CD4-positive, alpha-beta T cell treated with Interferon alpha-2 for 1 hour (primary cell): ENCODE data around the gene OVCH2.
A peak's percentile ranks its signal among the peaks of the same experiment; 100 is the strongest.
"Not testable (repeated sequence)": the region's sequence is repeated elsewhere in the genome, so short reads cannot be mapped to it uniquely, and the experiment has no call there.

ENCODE experiments used
- DNase-seq, 2 donors: peaks; one replicate each; pipeline ENCODE4 v3.0.0-alpha.2; 2020 to 2022

Gene OVCH2

DNA sequence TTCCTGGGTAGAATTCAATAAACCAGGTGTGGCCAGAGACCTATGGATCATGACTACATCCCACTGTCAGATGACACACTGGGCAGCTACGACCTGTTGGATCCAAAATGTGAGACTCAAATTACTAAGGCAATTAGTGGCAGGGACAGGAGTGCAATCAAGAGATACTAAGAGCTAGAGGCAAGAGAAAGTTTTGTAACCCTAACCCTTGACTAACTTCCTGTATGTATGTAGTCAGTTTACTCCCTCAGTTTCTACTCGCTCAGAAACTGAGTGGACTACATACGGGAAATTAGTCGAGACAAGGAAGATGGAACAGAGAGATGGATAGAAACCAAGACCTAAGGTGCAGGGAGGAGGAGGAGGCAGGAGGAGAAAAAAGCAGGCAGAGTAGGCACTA lies 35.6 kb downstream of the OVCH2 start:
- no peak for DNase-seq

DNA sequence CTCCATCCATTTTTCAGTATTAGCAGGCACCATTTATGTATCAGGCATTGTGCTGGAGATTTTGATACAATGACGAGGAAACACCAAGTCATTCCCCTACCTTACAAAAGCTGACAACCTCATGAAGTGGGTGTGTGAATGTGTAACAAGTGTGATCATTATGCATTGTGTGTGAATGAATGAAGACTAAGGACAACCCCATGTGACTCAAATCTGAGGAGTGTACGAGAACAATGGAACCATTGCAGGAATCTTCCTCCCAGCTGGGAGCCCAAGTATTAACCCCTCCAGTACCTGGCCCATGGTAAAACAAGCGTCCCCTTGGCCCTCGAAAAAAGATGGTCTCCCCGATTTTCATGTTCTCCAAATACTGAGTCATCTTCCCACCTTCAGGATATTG lies 37.4 kb downstream of the OVCH2 start:
- no peak for DNase-seq

DNA sequence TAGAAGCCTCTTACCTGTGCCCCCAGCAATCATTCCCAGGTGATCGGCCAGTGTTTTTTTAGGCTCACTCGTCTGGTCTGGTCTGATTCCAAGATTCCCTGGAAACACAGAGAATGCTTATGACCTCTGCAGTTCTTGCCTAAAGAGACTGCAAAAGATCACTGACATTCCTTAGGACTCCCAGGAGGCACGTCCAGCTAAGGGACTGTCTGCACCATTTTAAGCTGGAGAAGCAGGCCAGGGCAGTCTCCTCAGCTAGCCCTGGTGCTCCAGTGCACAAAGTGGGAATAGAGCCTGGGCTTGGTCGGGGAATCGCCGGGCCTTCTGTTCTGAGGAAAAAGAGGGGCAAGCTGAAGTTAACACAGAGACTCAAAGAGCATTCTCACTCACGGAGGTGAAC lies 37.8 kb downstream of the OVCH2 start:
- no peak for DNase-seq

DNA sequence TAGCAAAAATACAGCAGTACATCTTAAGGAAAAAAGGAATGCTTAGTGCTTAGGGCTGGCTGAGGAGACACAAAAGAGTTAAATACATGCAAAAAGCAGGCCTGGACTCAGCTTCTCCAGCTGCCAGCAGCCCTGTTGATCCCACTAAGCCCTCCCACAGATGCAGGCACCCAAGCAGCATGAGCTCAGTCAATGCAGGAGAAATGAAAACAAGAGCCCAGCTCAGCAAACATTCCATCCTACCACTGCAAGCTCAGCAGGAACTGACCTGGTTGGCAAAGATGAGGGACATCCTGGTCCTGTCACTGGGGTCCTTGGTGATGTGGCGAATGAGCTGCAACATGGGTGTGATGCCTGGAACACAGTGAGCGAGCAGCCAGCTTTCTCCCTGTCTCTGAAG lies 38.8 kb downstream of the OVCH2 start:
- no peak for DNase-seq

DNA sequence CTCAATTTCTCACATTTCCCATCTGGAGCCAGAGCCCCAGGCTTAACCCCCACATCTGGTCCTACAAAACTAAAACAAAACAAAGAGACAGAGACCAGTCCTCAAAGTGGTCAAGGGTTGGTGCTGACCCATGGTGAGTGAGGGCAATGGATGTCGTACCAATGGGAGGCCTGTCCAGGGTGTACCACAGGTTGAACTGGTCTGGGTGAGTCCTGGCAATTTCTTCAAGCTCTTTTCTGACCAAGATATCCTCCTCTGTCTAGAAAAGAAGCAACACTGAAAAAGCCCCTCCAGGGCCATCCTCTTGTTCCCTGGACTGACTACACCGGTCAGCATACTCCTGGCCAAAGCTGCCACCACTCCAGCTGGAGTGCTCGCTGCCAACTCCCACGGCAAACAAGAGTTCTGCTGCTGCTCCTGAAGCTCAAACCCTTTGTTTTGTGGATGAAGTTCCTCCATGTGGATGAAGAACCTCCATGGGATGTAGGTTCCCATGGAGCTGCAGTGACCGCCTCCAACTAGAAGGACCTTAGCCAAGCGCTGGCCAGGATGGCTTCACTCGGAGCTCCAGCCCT lies 39.9 kb downstream of the OVCH2 start:
- DNase-seq: no peak

DNA sequence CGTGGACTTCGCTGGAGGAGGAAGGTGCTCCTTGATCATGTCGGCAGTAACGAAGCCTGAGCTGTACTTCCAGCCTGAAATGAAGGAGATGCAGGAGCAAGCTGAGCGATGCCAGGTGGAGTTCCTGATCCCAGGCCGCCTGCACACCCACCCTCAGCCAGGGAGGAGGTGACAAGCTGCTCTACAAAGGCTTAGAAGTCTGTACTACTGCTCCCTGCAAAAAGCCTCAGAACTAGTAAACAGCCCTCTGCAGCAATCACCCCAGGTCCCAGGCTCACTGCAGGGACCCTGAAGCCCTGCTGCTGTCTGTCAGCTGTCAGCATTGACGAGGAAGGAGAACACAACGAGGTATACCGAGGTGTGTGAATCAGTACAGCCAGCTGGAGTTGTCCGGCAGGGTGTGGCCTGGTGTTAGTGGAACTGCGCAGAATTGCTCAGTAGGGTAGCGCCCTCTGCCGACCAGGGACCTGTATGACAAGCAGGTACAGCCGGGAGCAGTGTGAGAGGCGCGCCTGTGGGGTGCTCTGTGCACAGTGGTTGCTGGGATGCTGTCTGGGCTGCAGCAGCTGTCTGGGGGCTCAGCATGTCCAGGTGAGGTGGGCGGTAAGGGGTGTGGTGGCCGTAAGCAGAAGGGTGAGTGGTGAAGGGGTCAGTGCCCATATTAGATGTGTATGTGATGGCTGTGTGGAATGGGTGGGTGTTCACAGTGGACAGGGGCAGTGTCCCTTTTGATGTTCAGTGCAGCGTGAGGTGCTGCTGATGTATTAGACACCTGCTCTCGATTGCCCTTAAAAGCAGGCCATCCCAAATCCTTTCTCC lies 40.6 kb downstream of the OVCH2 start:
- DNase-seq: peak; percentile 61 to 67

DNA sequence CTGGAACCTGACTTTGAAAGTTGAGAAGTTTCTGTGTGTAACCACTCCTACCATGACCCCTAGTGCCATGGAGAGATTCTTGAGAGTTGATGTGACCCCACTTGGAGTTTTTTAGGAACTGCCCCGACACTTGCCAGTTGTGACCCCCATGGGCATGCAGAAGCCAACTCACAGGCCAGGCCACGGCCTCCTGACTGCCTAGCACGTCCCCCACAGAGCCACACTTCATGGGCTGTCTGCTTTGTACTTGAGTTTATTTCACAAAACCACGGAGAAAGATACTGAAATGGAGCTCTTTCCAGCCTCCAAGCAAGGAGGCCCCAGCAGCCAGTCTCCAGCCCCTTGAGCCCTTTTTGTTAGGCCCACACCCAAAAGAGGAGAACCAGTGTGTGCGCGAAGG lies 41.4 kb downstream of the OVCH2 start:
- no peak for DNase-seq

DNA sequence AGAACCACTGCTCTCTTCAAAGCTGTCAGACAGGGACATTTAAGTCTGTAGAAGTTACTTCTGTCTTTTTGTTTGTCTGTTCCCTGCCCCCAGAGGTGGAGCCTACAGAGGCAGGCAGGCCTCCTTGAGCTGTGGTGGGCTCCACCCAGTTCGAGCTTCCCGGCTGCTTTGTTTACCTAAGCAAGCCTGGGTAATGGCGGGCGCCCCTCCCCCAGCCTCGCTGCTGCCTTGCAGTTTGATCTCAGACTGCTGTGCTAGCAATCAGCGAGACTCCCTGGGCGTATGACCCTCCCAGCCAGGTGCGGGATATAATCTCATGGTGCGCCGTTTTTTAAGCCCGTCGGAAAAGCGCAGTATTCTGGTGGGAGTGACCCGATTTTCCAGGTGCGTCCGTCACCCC lies 42.7 kb downstream of the OVCH2 start:
- not testable (repeated sequence) for DNase-seq

DNA sequence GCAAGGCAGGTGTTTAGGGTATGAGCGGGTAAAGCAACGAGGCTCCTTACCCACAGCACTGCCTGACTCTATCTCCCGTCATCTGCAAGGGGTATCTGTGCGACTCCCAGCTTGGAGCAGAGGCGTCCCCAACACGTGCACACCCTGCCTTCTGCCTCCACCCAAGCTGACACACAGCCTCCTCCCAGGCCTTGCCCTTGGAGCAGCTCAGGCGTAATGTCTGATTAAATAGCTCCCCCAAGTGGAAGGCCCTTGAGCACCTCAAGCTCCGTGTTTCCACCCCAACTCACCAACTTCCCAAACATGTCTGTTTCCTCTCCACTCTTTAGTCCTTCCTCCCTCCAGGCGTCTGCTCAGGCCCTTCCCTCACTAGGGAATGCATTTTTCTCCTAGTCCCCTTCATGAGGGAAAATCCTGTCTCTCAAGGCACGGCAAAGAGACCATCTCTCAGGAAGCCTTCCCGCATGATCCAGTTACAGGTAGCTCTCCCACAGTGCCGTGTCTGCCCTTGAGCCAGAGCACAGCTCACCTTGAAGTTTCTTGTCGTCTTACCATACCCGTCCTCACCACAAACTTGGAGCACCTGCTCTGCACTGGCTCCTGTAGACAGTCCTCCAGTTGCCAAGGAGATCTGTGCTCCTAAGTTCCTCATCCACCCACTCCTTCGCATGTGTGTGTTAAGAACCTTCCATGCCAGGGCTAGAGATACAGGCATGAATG lies 48.8 kb downstream of the OVCH2 start:
- DNase-seq: peak; percentile 28 to 38

DNA sequence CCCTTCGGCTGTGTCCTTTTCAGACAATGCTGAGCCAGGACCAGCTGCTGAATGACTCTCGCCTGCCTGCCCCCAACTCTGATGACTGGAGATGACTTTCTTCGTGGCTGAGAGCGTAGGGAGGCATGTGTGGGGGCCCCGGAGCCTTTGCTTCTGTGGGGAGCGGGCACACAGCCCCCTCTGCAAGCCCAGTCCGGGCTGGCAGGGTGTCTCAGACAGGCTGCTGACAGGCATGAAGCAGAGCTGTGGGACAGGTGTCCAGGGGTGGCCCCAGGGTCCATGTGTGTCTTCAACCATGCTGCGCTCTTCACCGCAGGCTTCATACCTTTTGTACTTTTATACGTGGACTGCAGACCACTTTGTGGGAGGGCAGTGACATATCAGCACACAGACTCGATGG lies 49.6 kb downstream of the OVCH2 start:
- no peak for DNase-seq

DNA sequence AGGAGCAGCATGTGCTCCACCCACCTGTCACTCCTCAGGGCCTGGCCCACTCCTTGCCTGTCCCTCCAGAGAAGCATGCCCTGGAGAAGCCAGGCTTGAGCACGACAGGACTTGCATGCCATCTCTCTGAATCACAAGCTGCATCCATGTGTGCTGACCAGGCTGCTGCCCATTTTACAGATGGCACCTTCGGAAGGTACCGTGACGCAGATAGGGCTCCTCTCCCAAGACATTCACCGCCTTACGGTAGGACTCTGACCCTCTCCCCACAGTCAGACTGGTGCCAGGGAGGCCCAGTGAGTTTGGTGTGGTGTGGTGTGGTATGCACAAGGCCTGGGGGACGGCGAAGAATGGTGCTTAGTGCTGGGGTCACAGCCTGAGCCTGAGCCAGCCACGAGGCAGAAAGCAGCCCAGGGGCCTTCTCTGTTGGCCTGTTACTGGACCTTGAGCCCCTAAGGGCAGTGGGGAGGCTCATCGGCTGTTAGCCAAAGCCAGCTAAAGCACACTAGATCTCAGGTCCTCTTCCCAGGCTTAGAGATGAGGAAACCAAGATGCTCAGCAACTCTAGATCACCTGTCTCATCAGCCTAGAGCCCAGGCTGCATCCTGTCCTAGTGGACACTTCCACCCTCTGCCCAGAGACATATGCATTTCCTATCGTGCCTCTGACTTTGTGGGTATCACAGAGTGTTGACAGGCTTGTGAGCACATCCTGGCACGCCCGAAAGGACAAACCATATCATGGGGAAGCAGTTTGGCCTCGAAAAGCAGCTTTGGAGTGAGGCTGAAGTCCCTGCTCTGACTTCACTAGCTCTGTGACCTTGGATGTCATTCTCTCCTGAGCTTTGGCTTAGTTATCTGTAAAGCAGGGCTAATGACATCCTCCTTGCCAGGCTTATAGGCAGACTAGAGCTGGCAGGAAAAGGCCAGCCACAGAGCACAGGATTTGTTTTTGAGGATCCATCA lies 50.7 kb downstream of the OVCH2 start:
- DNase-seq: no peak

DNA sequence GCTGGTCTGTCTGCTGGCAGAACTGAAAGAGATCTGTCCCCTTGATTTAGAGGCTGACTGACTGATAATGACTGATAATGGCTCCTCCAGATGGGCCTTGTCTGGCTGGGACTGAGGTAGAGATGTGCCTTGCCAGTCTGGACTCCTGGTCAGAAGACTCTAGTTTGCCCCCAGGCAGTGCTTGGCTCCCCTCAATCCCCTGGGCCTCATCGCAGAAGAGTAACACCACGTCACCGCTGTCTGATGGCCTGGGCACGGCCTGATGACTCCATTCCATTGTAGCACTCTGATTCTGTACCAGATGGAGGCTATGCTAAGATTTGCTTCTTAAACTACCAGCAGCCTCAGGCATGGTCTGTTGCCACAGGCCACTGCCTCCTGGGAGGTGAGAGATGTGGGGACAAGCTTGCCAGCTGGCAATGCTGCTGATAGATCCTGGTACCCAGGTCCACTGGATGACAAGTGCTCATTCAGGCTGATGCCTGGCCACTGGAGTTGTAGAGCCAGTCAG lies 52.0 kb downstream of the OVCH2 start:
- DNase-seq: no peak

DNA sequence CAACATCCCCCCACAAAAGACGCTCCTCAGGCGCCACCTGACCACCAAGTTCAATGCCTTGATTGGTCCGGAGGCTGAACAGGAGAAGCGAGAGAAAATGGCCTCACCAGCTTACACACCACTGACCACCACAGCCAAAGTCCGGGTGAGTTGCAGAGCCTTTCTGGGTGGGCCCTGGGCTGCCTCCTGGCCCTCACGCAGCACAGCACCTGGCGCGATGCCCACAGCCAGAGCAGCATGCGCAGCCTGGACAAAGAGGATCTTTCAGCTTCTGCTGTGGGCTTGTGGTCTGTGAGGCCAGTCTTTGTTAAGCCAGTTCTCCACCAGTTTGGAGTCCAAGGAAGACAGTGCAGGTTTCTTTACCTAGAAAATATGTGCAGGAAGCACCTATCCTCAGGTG lies 54.6 kb downstream of the OVCH2 start:
- no peak for DNase-seq

DNA sequence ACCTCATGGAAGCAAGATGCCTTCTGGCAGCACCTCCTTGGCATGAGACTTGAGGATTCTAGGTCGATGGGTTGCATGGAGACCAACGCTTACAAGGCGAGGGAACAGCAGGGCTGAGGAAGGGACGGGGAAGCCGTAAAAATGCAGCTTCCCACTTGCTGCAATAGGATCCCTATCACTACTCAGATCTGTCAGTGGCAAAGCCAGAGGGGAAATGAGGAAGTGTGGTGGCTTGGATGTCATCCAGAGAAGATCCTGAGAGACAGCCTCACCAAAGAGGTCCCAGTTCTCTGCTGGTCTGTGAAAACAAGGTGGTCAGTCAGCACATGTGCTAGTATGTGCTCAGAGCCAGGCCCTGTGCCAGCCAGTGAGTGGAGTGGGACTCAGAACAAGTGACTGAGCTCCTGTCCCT lies 55.1 kb downstream of the OVCH2 start:
- no peak for DNase-seq

DNA sequence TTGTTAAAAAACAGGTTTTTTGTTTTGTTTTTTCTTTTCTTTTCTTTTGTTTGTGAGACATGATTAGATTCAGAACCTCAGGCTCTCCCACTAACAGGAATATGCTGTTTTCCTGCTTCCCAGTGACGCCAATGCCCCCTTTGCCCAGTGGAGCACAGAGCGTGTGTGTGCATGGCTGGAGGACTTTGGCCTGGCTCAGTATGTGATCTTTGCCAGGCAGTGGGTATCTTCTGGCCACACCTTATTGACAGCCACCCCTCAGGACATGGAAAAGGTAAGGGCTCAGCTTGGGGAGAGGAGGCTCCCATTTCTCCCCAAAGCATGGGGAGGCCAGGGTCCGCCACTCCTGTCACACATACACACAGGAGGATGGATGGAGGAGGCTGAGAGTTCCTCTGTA lies 58.0 kb downstream of the OVCH2 start:
- no peak for DNase-seq

DNA sequence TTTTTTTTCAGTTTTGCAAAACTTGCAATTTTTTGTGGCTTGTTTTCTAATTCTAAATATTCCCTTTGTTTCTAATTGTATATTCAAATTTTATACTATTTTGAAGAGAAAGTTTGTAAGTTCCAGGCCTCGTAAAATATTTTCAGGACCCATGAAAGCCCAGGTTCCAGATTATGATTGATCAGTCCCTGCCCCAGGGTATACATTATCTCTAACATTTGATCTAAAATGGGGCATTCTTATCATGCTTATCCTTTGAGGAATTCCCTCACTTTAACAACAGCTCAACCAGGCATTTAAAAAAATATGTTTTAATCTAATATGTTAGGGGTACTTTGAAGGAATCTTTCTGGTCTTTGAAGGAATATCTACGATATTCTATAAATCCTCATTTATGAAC lies 59.4 kb downstream of the OVCH2 start:
- DNase-seq: no peak

DNA sequence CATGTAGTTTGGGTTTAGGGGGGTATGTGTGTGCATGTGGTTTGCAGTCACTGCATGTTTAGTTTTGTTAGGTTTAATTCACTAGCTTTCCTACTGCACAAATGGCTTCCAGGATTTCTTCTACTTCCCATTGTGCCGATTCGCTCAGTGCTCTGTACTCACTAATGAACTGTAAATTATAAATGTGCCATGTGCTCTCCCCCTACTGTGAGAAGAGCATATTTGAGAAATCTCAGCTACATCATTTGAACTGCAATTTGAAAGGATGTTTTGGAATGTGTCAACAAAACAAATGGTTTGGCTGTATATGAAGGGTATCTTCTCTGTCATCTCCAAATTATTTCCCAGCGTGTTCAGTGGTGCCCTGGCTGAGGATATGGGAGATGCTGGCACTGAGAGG lies 61.1 kb downstream of the OVCH2 start:
- DNase-seq: no peak

DNA sequence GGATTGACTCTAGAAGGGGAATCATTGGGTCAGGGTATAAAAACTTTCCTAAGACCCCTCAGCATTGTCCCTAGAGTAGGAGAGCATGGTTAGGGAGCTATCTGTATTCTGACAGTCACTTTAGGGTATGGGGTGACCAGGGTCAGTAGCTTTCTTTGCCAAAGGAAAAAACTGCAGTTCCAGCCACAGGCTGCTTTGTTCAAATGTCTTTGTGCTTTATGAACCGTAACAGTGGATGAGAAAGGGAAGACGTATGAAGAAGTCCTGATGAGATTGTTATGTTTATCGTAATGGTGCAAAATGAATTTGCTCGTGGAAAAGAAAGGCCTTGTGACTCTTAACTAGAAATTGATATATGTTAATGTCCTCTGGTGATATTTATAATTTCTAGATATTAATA lies 63.0 kb downstream of the OVCH2 start:
- DNase-seq: no peak

DNA sequence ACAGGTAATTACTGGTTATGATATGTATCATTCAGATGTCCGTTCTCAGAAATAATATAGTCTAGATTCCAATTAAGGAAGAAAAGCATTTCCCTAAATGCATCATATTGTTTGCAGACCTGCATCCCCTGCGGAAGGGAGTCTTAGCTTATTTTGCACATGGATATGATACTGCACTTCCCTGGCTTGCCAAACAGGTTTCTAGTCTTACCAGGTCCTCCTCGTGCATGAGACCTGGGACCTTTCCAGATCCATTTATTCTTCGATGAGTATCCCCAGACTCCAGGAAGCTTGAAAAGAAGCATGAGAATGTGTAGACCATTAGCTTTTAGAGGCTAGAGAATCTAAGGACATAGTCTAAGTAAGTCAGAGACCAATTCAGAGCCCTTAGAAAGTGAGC lies 63.5 kb downstream of the OVCH2 start:
- no peak for DNase-seq

DNA sequence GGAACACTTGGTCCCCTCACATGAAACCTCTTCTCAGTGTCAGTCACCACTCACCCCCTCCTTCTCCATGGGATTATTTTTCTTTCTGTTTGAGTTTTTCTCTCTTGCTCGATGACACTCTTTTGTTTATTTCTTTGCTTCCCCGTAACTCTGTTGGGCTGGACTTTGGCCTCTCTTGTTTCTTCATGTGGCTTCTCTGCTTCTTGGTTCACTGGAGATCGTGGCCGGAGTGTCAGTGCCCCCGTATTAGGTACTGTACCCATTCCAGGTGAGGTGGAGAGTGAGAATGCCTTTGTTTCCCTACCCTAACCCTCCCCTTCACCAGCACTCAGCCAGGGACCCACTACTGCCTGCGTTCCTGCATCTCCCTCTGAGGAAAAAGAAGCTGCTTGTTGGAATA lies 65.5 kb downstream of the OVCH2 start:
- no peak for DNase-seq

DNA sequence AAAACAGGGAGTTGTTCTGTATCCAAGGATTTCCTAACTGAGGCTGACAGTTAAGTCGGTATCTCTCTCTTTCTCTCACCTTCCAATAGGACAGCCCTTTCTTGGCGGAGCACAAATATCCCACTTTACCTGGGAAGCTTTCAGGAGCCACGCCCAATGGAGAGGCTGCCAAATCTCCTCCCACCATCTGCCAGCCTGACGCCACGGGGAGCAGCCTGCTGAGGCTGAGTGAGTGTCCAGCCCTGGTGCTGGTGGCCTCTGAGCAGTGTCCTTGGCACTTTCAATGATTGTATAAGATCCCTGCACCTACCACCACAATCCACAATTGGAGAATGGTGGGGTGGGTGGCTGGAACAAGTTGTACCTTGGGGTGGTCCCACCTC lies 66.6 kb downstream of the OVCH2 start:
- DNase-seq: no peak
